Measurements from ENCODE around the gene RWDD1.

RWDD1 gene

GRCh38 chr6:116615937-116616736 lies 44.8 kb downstream of the RWDD1 start, which contains the start of gene RSPH4A:
TSS of gene RSPH4A (plus strand) at chr6:116616479. CDS start at chr6:116616624, 145 bp downstream.
- peak; percentile 90 for DNase-seq

DNA sequence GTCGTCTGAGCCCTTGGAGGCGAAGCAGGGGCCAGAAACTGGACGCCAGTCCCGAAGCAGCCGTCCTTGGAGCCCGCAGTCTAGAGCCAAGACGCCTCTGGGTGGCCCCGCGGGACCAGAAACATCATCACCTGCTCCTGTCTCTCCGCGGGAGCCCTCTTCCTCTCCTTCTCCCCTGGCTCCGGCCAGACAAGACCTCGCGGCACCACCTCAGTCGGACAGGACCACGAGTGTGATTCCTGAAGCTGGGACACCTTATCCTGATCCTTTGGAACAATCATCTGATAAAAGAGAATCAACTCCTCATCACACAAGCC lies 45.4 kb downstream of the RWDD1 start:
- peak; percentile 43 for DNase-seq

GRCh38 chr6:116624036-116624805 lies 52.9 kb downstream of the RWDD1 start:
- DNase-seq = no peak

GRCh38 chr6:116625872-116626271 lies 54.6 kb downstream of the RWDD1 start:
- DNase-seq = no peak

DNA sequence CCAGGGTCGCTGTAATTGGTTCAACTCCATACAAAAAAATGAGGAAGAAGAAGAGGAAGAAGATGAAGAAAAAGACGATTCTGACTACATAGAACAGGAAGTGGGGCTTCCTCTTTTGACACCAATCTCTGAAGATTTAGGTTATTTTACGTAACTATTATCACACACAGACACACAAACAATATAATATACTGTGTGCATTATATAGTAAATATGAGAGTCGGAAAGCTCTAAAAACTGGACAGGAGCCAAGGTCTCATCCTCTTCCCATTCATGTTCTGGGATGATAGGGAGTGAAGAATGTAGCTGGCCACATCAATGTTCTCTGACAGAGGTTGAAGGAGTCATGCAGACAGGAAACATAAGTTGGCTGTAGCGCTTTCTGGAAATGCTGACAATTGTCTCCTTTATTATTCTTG lies 58.3 kb downstream of the RWDD1 start:
- DNase-seq = peak; percentile 5

DNA sequence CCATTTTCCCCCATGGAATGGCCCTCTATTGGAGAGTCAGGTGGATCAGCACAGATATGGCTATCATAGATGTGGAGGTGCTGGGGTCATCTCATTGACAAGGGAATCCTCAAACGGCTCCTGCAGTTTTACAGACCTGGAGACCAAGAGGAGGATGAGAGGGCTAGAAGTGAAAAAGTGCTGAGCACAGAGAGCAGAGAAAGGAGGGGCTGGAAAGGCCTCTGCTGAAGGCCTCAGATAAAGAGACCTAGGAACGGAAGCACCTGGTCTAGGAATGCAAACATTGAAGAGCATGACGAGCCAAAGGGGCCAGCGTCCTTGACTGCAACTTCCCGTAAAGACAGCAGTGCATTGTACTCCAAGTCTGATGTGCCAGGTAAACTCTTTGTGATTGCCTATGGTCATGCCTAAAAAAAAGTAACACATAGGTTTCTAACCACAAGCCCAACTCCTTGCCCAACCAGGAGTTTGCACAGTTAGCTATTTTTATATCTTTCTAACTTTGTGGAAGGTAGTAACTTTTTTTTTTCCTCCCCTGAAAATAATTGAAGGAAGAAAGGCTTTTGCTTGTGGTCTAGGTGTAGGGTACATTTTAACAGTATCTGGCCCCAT lies 60.2 kb downstream of the RWDD1 start:
- peak; percentile 93 for DNase-seq

- peak; percentile 87 for DNase-seq
Observed at GRCh38 chr6:116633685-116634084, 62.4 kb downstream of the RWDD1 start.
